Subcutaneous adipose tissue (tissue), 4 donors: ENCODE results near the gene SV2C. TPM values are rescaled to one million over a fixed set of nuclear protein-coding genes. Genes with fewer than 3 reads are reported as not detected.

ENCODE experiments used
- CTCF ChIP-seq: fragments of 450-650 bp; IDR thresholded peaks from one replicate; pipeline ENCODE4 v1.5.1; 2016; ENCODE audit warnings: low read depth, mild to moderate bottlenecking, control low read depth, antibody characterized with exemption, moderate library complexity
- total RNA-seq, 4 donors: library from RNA; depleted of rRNA; stranded (reverse); fragments of >200 nt; gene quantifications; one replicate each; pipeline ENCODE4 v1.1.0, GENCODE V29; 2016

Gene SV2C
- total RNA-seq, 4 donors from 2014 or later = under 0.01 to 0.17 (median under 0.01) TPM; not detected in 1

DNA sequence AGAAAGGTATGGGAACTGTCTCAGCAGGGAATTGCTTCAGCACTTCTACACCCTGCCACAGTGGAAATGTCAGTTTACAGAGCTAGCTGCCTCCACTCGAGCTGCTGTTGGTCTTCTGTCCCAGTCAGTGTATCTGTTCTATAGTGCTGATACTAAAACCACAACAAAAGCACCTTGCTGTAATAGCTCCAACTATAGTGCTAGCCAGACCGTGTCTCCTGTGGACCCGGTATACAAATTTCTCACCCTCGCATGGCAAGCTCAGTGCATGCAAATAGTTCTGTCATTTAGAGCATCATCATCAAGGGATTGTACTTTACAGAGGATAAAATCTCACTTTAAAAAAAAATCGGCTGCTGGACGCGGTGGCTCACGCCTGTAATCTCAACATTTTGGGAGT lies 268.4 kb downstream of the SV2C start:
- no peak for TF ChIP-seq CTCF

DNA sequence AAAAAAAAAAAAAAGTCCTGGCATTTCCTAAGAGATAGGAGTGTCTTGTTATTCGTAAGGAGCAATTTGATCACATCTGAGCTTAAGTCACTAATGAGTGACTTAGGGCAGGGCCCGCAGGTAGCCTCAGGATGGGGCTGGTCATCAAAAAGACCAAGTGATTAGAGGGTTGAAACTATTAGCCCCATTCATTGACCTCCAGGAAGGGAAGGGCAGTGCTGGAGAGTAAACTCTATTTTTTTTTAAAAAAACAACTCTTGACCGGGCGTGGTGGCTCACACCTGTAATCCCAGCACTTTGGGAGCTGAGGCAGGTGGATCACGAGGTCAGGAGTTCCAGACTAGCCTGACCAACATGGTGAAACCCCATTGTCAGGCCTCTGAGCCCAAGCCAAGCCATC lies 273.7 kb downstream of the SV2C start:
- TF ChIP-seq CTCF = no peak

- TF ChIP-seq CTCF = no peak
These were observed 280.4 kb downstream of the SV2C start for GRCh38 chr5:76363352-76364225.

GRCh38 chr5:76364226-76364589 lies 281.0 kb downstream of the SV2C start:
- no peak for TF ChIP-seq CTCF

DNA sequence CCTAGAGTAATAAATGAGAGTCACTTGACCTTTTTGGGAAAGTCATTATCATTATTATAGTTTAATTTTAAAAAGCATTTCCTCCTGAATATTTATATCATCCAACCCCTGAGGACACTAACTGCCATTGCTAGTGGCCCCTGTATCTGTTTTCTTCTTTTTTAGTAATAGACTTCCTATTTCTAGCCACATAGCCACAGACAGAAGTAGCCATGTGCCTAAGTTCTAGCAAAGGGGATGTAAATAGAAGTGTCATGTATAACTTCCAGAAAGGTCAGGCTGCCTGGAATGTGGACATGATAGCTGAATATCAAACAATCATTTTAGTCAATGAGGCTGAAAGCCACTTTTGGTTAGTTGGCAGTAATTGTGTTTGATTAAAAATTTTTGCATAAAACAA lies 282.4 kb downstream of the SV2C start:
- TF ChIP-seq CTCF = no peak

GRCh38 chr5:76366596-76366995 lies 283.4 kb downstream of the SV2C start:
- TF ChIP-seq CTCF = no peak

GRCh38 chr5:76367623-76368371 lies 284.6 kb downstream of the SV2C start:
- no peak for TF ChIP-seq CTCF
